ENCODE data around the gene LYPLAL1. TPM values are rescaled to one million over a fixed set of nuclear protein-coding genes. Genes with fewer than 3 reads are reported as not detected.

Gene LYPLAL1
- total and polyA plus RNA-seq, 2 of the 13 experiments (the other 11 are each of a cell fraction or from before 2014, with no cell fraction given), result 17.0 to 31.6 TPM

DNA sequence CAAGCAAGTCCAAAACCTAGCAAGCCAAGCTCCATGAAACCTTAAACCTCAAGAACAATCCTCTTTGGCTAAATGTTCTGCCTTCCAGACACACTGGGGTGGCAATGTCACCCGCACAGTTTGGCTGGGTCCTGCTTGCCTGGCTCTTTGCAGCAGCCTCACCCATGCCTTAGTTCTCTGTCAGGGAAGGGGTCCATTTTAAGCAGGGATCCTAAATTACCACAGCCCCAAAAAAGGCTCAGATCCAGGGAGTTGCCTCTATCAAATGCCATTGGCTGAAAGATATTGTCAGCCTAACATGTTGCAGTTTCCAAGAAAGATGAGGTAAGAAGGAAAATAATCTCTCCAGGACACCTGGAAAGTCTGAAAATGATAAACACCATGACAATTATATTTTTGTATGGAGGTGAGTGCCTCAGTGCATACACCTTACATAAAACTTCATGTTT is 26.1 kb upstream of the LYPLAL1 start:
- DNase-seq (ENCODE audit: low spot score) (no peak), FAIRE-seq (no peak), ATAC-seq (no peak)
- H3K9me3 ChIP-seq (ENCODE audit: low read length), result no peaks in the 10 kb centered on the region
- BruUV-seq (replicated peaks), result no TSS peak
- H3K27ac ChIP-seq (ENCODE audit: extremely low read length, insufficient read depth, low read length), result no peak overlapping the region
- intact Hi-C loops (cut with micrococcal nuclease; ENCODE audit: unreplicated experiment), result no loop called here
- CTCF ChIA-PET (ENCODE audit: low intra/inter-chr PET ratio, low total read pairs), result no interaction called here
- H3K4me2 ChIP-seq (ENCODE audit: low read depth, low read length), result no peak overlapping the region
- H3K36me3 ChIP-seq (replicated peaks in 1 of 2; ENCODE audit: control insufficient read depth in 1 of 2, insufficient read depth in 2 of 2, low read length in 2 of 2), result no peaks in the 10 kb centered on the region
- H3K79me2 ChIP-seq (ENCODE audit: insufficient read depth, low read length), result no peaks in the 10 kb centered on the region
- TF ChIP-seq ZSCAN25 (CRISPR knock-in tag; IDR thresholded peaks at IDR 0.05) (no peak), MLLT10 (CRISPR knock-in tag; IDR thresholded peaks at IDR 0.05) (no peak), KAT7 (CRISPR knock-in tag; IDR thresholded peaks at IDR 0.05; ENCODE audit: borderline replicate concordance) (no peak), HMG20B (CRISPR knock-in tag; conservative IDR thresholded peaks at IDR 0.05) (no peak), ZNF367 (CRISPR knock-in tag; IDR thresholded peaks at IDR 0.05; ENCODE audit: borderline replicate concordance) (no peak), PHF5A (CRISPR knock-in tag; IDR thresholded peaks at IDR 0.05; ENCODE audit: low read depth, unreplicated experiment) (no peak), ZKSCAN1 (IDR thresholded peaks at IDR 0.05; ENCODE audit: low read length) (no peak)
- POLR2A ChIA-PET, result no interaction called here
- in situ Hi-C loops (cut with HindIII; ENCODE audit: extremely low pct_ligation_motif_present, low pct_unique_long_range_greater_than_20kb), result no loop called here
- H3K4me1 ChIP-seq (ENCODE audit: insufficient read depth, low read length), result no peaks in the 10 kb centered on the region
- 57% methylated on average over 1 of the region's 1 CpG for WGBS (ENCODE audit: low lambda C conversion rate)
- no peaks in the 10 kb centered on the region for H4K20me1 ChIP-seq (ENCODE audit: insufficient read depth, low read length)
- H3K4me3 ChIP-seq (replicated peaks in 1 of 3; ENCODE audit: insufficient read depth in 1 of 3, low read depth in 2 of 3, low read length in 3 of 3), result no peak overlapping the region
- H3K27me3 ChIP-seq (ENCODE audit: control insufficient read depth in 1 of 2, insufficient read depth in 2 of 2, low read length in 2 of 2), result no peaks in the 10 kb centered on the region
- no peak overlapping the region for H2AFZ ChIP-seq (ENCODE audit: low read length)
- no peak overlapping the region for H3K9ac ChIP-seq (ENCODE audit: insufficient read depth, low read depth, low read length)

DNA sequence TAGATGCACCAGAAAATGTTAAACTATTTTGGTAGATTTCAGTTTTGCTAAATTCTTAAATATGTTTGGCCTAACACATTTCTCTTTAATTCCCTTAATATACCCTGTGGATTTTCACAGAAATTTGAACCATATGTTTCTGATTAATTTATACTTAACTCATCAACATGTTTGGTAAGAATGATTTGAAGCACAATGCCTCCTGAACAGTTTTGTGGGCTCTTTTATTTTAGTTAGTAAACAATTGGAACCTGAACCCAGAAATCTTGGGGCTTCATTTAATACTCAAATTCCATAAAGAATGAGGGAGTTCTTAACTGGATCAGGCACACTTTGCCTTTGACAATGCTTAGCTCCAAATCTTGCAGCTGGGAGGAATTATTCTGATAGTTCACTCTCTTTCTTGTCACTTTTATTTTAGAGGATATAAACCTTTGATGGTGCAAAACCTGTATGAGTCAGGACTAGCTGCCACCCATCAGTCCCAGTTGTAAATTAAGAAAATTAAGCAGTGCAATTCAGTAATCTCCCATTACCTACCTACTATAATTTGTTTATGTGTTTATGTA is 24.6 kb upstream of the LYPLAL1 start:
- H3K79me2 ChIP-seq (ENCODE audit: insufficient read depth, low read length), result no peaks in the 10 kb centered on the region
- POLR2A ChIA-PET, result no interaction called here
- H3K4me1 ChIP-seq (ENCODE audit: insufficient read depth, low read length), result no peaks in the 10 kb centered on the region
- H2AFZ ChIP-seq (ENCODE audit: low read length), result no peak overlapping the region
- H3K9ac ChIP-seq (ENCODE audit: insufficient read depth, low read depth, low read length), result no peak overlapping the region
- CTCF ChIA-PET (ENCODE audit: low intra/inter-chr PET ratio, low total read pairs), result no interaction called here
- FAIRE-seq (no peak), ATAC-seq (no peak), DNase-seq (ENCODE audit: low spot score) (no peak)
- no peaks in the 10 kb centered on the region for H3K9me3 ChIP-seq (ENCODE audit: low read length)
- no peaks in the 10 kb centered on the region for H4K20me1 ChIP-seq (ENCODE audit: insufficient read depth, low read length)
- no TSS peak for BruUV-seq (replicated peaks)
- in situ Hi-C loops (cut with HindIII; ENCODE audit: extremely low pct_ligation_motif_present, low pct_unique_long_range_greater_than_20kb), result no loop called here
- no peak overlapping the region for H3K4me3 ChIP-seq (replicated peaks in 1 of 3; ENCODE audit: insufficient read depth in 1 of 3, low read depth in 2 of 3, low read length in 3 of 3)
- no peaks in the 10 kb centered on the region for H3K36me3 ChIP-seq (replicated peaks in 1 of 2; ENCODE audit: control insufficient read depth in 1 of 2, insufficient read depth in 2 of 2, low read length in 2 of 2)
- no peaks in the 10 kb centered on the region for H3K27me3 ChIP-seq (ENCODE audit: control insufficient read depth in 1 of 2, insufficient read depth in 2 of 2, low read length in 2 of 2)
- H3K27ac ChIP-seq (ENCODE audit: extremely low read length, insufficient read depth, low read length), result no peak overlapping the region
- no peak overlapping the region for H3K4me2 ChIP-seq (ENCODE audit: low read depth, low read length)
- intact Hi-C loops (cut with micrococcal nuclease; ENCODE audit: unreplicated experiment), result no loop called here
- TF ChIP-seq HES4 (CRISPR knock-in tag; IDR thresholded peaks at IDR 0.05; ENCODE audit: borderline replicate concordance), result no peak
- TF ChIP-seq HMG20A (CRISPR knock-in tag; IDR thresholded peaks at IDR 0.05; ENCODE audit: borderline replicate concordance), result no peak
- TF ChIP-seq, protein P1, sequence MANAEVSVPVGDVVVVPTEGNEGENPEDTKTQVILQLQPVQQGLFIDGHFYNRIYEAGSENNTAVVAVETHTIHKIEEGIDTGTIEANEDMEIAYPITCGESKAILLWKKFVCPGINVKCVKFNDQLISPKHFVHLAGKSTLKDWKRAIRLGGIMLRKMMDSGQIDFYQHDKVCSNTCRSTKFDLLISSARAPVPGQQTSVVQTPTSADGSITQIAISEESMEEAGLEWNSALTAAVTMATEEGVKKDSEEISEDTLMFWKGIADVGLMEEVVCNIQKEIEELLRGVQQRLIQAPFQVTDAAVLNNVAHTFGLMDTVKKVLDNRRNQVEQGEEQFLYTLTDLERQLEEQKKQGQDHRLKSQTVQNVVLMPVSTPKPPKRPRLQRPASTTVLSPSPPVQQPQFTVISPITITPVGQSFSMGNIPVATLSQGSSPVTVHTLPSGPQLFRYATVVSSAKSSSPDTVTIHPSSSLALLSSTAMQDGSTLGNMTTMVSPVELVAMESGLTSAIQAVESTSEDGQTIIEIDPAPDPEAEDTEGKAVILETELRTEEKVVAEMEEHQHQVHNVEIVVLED (CRISPR knock-in tag; IDR thresholded peaks at IDR 0.05; ENCODE audit: borderline replicate concordance), result no peak
- TF ChIP-seq, protein P2, sequence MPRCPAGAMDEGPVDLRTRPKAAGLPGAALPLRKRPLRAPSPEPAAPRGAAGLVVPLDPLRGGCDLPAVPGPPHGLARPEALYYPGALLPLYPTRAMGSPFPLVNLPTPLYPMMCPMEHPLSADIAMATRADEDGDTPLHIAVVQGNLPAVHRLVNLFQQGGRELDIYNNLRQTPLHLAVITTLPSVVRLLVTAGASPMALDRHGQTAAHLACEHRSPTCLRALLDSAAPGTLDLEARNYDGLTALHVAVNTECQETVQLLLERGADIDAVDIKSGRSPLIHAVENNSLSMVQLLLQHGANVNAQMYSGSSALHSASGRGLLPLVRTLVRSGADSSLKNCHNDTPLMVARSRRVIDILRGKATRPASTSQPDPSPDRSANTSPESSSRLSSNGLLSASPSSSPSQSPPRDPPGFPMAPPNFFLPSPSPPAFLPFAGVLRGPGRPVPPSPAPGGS (CRISPR knock-in tag; IDR thresholded peaks at IDR 0.05), result no peak
- TF ChIP-seq, protein P3, sequence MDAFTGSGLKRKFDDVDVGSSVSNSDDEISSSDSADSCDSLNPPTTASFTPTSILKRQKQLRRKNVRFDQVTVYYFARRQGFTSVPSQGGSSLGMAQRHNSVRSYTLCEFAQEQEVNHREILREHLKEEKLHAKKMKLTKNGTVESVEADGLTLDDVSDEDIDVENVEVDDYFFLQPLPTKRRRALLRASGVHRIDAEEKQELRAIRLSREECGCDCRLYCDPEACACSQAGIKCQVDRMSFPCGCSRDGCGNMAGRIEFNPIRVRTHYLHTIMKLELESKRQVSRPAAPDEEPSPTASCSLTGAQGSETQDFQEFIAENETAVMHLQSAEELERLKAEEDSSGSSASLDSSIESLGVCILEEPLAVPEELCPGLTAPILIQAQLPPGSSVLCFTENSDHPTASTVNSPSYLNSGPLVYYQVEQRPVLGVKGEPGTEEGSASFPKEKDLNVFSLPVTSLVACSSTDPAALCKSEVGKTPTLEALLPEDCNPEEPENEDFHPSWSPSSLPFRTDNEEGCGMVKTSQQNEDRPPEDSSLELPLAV (CRISPR knock-in tag; conservative IDR thresholded peaks at IDR 0.05; ENCODE audit: low read depth), result no peak
- no peak for TF ChIP-seq ZNF17 (CRISPR knock-in tag; IDR thresholded peaks at IDR 0.05)
- TF ChIP-seq, protein P4, sequence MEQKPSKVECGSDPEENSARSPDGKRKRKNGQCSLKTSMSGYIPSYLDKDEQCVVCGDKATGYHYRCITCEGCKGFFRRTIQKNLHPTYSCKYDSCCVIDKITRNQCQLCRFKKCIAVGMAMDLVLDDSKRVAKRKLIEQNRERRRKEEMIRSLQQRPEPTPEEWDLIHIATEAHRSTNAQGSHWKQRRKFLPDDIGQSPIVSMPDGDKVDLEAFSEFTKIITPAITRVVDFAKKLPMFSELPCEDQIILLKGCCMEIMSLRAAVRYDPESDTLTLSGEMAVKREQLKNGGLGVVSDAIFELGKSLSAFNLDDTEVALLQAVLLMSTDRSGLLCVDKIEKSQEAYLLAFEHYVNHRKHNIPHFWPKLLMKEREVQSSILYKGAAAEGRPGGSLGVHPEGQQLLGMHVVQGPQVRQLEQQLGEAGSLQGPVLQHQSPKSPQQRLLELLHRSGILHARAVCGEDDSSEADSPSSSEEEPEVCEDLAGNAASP (CRISPR knock-in tag; IDR thresholded peaks at IDR 0.05; ENCODE audit: borderline replicate concordance), result no peak
